ENCODE measurements around the gene PNMT. TPM values are rescaled to one million over a fixed set of nuclear protein-coding genes. Genes with fewer than 3 reads are reported as not detected.

PNMT gene
- total and polyA plus RNA-seq, 2 experiments from 2014 or later = 1.9 to 2.5 TPM

DNA sequence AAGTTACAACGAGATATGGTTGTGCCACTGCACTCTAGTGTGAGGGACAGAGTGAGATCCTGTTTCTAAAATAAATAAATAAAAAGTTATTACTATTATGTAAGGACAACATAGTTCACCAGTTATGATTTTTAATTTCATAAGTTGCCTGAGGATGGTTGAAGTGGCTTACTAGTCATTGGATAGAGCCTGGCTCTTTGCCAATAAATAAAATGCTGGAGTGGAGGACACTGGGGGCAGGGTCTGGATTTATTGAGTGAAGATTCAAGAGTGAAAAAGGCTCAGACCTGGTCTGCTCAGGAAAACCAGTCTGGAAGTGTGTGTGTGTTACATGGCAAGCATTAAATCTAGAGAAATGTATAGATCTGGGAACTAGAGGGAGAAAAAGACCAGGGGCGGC lies 29.2 kb upstream of the PNMT start:
- H2AFZ ChIP-seq = no peak overlapping the region
- no peaks in the 10 kb centered on the region; the same call in 2 of the 3 replicates for H3K36me3 Mint-ChIP-seq (ENCODE audit: low read depth)

More for the DNA sequence above, 29.2 kb upstream of the PNMT start:
- no peak overlapping the region; the same call in 1 of the 2 replicates for H3K27ac Mint-ChIP-seq
- Histone ChIP-seq H3F3A (replicated peaks; ENCODE audit: low read depth) (peaks cover 25% of the 10 kb centered on the region; the same call in 1 of the 2 replicates), H4K20me1 (replicated peaks; ENCODE audit: insufficient read depth) (peaks cover 20% of the 10 kb centered on the region), H3K4me3 (no peak overlapping the region), H3K9me2 (ENCODE audit: insufficient read depth) (no peaks in the 10 kb centered on the region), H3K4me2 (0 out of 2 replicates have a peak overlapping the region, but pooled peaks have one; percentile 20), H3K4me1 (ENCODE audit: insufficient read depth) (peaks cover 56% of the 10 kb centered on the region), H3K79me2 (replicated peaks; ENCODE audit: insufficient read depth) (peaks cover 60% of the 10 kb centered on the region), H3K27ac (ENCODE audit: low read depth) (no peak overlapping the region), H3K36me3 (ENCODE audit: insufficient read depth) (no peaks in the 10 kb centered on the region), H3K27me3 (ENCODE audit: insufficient read depth) (no peaks in the 10 kb centered on the region)
- TF ChIP-seq, protein P1, sequence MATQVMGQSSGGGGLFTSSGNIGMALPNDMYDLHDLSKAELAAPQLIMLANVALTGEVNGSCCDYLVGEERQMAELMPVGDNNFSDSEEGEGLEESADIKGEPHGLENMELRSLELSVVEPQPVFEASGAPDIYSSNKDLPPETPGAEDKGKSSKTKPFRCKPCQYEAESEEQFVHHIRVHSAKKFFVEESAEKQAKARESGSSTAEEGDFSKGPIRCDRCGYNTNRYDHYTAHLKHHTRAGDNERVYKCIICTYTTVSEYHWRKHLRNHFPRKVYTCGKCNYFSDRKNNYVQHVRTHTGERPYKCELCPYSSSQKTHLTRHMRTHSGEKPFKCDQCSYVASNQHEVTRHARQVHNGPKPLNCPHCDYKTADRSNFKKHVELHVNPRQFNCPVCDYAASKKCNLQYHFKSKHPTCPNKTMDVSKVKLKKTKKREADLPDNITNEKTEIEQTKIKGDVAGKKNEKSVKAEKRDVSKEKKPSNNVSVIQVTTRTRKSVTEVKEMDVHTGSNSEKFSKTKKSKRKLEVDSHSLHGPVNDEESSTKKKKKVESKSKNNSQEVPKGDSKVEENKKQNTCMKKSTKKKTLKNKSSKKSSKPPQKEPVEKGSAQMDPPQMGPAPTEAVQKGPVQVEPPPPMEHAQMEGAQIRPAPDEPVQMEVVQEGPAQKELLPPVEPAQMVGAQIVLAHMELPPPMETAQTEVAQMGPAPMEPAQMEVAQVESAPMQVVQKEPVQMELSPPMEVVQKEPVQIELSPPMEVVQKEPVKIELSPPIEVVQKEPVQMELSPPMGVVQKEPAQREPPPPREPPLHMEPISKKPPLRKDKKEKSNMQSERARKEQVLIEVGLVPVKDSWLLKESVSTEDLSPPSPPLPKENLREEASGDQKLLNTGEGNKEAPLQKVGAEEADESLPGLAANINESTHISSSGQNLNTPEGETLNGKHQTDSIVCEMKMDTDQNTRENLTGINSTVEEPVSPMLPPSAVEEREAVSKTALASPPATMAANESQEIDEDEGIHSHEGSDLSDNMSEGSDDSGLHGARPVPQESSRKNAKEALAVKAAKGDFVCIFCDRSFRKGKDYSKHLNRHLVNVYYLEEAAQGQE (IDR thresholded peaks at IDR 0.05; ENCODE audit: unreplicated experiment) = no peak
- TF ChIP-seq POLR2AphosphoS5 (IDR thresholded peaks at IDR 0.05; ENCODE audit: low read depth) = no peak
- TF ChIP-seq, protein P2, sequence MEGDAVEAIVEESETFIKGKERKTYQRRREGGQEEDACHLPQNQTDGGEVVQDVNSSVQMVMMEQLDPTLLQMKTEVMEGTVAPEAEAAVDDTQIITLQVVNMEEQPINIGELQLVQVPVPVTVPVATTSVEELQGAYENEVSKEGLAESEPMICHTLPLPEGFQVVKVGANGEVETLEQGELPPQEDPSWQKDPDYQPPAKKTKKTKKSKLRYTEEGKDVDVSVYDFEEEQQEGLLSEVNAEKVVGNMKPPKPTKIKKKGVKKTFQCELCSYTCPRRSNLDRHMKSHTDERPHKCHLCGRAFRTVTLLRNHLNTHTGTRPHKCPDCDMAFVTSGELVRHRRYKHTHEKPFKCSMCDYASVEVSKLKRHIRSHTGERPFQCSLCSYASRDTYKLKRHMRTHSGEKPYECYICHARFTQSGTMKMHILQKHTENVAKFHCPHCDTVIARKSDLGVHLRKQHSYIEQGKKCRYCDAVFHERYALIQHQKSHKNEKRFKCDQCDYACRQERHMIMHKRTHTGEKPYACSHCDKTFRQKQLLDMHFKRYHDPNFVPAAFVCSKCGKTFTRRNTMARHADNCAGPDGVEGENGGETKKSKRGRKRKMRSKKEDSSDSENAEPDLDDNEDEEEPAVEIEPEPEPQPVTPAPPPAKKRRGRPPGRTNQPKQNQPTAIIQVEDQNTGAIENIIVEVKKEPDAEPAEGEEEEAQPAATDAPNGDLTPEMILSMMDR (conservative IDR thresholded peaks at IDR 0.05; ENCODE audit: low read depth in 2 of 2) = no peak
- TF ChIP-seq EZH2 (IDR thresholded peaks at IDR 0.05; ENCODE audit: low read depth, unreplicated experiment) = no peak
- no peak for TF ChIP-seq NANOG (IDR thresholded peaks at IDR 0.05; ENCODE audit: borderline replicate concordance)
- TF ChIP-seq CREB1 (CRISPR knock-in tag; IDR thresholded peaks at IDR 0.05; ENCODE audit: low read depth) = no peak
- no peak for TF ChIP-seq ZNF331 (CRISPR knock-in tag; IDR thresholded peaks at IDR 0.05; ENCODE audit: low read depth)
- TF ChIP-seq ZNF114 (CRISPR knock-in tag; IDR thresholded peaks at IDR 0.05) = no peak
- TF ChIP-seq, protein P3, sequence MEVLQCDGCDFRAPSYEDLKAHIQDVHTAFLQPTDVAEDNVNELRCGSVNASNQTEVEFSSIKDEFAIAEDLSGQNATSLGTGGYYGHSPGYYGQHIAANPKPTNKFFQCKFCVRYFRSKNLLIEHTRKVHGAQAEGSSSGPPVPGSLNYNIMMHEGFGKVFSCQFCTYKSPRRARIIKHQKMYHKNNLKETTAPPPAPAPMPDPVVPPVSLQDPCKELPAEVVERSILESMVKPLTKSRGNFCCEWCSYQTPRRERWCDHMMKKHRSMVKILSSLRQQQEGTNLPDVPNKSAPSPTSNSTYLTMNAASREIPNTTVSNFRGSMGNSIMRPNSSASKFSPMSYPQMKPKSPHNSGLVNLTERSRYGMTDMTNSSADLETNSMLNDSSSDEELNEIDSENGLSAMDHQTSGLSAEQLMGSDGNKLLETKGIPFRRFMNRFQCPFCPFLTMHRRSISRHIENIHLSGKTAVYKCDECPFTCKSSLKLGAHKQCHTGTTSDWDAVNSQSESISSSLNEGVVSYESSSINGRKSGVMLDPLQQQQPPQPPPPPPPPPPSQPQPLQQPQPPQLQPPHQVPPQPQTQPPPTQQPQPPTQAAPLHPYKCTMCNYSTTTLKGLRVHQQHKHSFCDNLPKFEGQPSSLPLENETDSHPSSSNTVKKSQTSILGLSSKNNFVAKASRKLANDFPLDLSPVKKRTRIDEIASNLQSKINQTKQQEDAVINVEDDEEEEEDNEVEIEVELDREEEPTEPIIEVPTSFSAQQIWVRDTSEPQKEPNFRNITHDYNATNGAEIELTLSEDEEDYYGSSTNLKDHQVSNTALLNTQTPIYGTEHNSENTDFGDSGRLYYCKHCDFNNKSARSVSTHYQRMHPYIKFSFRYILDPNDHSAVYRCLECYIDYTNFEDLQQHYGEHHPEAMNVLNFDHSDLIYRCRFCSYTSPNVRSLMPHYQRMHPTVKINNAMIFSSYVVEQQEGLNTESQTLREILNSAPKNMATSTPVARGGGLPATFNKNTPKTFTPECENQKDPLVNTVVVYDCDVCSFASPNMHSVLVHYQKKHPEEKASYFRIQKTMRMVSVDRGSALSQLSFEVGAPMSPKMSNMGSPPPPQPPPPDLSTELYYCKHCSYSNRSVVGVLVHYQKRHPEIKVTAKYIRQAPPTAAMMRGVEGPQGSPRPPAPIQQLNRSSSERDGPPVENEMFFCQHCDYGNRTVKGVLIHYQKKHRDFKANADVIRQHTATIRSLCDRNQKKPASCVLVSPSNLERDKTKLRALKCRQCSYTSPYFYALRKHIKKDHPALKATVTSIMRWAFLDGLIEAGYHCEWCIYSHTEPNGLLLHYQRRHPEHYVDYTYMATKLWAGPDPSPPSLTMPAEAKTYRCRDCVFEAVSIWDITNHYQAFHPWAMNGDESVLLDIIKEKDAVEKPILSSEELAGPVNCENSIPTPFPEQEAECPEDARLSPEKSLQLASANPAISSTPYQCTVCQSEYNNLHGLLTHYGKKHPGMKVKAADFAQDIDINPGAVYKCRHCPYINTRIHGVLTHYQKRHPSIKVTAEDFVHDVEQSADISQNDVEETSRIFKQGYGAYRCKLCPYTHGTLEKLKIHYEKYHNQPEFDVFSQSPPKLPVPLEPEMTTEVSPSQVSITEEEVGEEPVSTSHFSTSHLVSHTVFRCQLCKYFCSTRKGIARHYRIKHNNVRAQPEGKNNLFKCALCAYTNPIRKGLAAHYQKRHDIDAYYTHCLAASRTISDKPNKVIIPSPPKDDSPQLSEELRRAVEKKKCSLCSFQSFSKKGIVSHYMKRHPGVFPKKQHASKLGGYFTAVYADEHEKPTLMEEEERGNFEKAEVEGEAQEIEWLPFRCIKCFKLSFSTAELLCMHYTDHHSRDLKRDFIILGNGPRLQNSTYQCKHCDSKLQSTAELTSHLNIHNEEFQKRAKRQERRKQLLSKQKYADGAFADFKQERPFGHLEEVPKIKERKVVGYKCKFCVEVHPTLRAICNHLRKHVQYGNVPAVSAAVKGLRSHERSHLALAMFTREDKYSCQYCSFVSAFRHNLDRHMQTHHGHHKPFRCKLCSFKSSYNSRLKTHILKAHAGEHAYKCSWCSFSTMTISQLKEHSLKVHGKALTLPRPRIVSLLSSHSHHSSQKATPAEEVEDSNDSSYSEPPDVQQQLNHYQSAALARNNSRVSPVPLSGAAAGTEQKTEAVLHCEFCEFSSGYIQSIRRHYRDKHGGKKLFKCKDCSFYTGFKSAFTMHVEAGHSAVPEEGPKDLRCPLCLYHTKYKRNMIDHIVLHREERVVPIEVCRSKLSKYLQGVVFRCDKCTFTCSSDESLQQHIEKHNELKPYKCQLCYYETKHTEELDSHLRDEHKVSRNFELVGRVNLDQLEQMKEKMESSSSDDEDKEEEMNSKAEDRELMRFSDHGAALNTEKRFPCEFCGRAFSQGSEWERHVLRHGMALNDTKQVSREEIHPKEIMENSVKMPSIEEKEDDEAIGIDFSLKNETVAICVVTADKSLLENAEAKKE (CRISPR knock-in tag; IDR thresholded peaks at IDR 0.05) = no peak
- TF ChIP-seq STAT1 (IDR thresholded peaks at IDR 0.05; ENCODE audit: unreplicated experiment) = no peak
- TF ChIP-seq, protein P4, sequence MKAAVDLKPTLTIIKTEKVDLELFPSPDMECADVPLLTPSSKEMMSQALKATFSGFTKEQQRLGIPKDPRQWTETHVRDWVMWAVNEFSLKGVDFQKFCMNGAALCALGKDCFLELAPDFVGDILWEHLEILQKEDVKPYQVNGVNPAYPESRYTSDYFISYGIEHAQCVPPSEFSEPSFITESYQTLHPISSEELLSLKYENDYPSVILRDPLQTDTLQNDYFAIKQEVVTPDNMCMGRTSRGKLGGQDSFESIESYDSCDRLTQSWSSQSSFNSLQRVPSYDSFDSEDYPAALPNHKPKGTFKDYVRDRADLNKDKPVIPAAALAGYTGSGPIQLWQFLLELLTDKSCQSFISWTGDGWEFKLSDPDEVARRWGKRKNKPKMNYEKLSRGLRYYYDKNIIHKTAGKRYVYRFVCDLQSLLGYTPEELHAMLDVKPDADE (IDR thresholded peaks at IDR 0.05) = no peak
- TF ChIP-seq EZH2phosphoT487 (IDR thresholded peaks at IDR 0.05; ENCODE audit: unreplicated experiment) = no peak
- TF ChIP-seq JUNB (IDR thresholded peaks at IDR 0.05; ENCODE audit: unreplicated experiment) = no peak
- no peak for DNase-seq (ENCODE audit: low spot score)
- no peaks in the 10 kb centered on the region for H3K9me3 Mint-ChIP-seq
- H3K27me3 Mint-ChIP-seq (ENCODE audit: insufficient read depth, low read depth, poor library complexity) = peaks cover 19% of the 10 kb centered on the region
- ATAC-seq = no peak
- peaks cover 73% of the 10 kb centered on the region for H3K4me1 Mint-ChIP-seq
- H3K4me3 Mint-ChIP-seq = peak overlapping the region; percentile 15; the same call in 1 of the 3 replicates
